ENCODE measurements around the gene AP1B1. TPM values are rescaled to one million over a fixed set of nuclear protein-coding genes. Genes with fewer than 3 reads are reported as not detected.
A peak's percentile ranks its signal among the peaks of the same experiment; 100 is the strongest.
"Not testable (repeated sequence)": the region's sequence is repeated elsewhere in the genome, so short reads cannot be mapped to it uniquely, and the experiment has no call there.

The AP1B1 gene
- total RNA-seq, 6 experiments from 2014 or later, result 89.1 to 101 (median 89.9) TPM

DNA sequence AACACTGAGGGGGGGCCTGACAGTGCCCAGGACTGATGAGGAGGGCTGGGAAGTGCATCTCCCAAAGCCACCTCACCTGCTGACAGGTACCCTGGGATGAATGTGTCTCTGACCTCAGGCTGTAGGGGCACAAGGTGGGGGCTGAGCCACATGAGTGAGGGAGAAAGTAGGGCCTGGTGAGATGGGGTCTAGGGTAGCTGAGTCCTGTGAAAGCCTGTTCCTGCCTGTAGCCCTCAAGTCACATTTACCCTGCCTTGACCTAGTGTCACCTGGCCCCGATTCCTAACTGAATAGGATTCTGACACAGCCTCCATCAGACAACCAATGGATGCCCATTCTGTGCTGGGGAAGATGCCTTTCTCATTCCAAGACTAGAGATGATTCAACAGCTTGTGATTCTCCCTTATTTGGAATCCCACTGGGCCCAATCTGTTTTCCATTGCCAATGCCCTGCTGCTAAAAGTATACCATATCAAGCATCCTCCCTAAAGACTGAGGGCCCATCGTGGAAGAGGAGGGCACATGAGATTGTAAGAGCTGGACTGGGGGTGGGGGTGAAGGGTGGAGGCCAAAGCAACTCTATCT is 38.9 kb upstream of the AP1B1 start:
- H3K4me1 Mint-ChIP-seq (ENCODE audit: low read depth), result peaks cover 4% of the 10 kb centered on the region; the same call in 1 of the 2 replicates
- no peak overlapping the region for H3K27ac Mint-ChIP-seq
- peaks cover 35% of the 10 kb centered on the region for H3K27me3 Mint-ChIP-seq (ENCODE audit: insufficient read depth)
- H3K9me3 Mint-ChIP-seq, result no peaks in the 10 kb centered on the region
- no peaks in the 10 kb centered on the region for H3K36me3 Mint-ChIP-seq (ENCODE audit: low read depth)
- TF ChIP-seq CTCF (IDR thresholded peaks at IDR 0.05), result no peak; the same call in 1 of the 2 replicates
- H3K4me3 Mint-ChIP-seq, result no peak overlapping the region
- DNase-seq, result no peak

- Mint-ChIP-seq H3K9me3 (no peaks in the 10 kb centered on the region), H3K4me3 (no peak overlapping the region), H3K36me3 (ENCODE audit: low read depth) (no peaks in the 10 kb centered on the region), H3K27ac (no peak overlapping the region), H3K4me1 (ENCODE audit: low read depth) (peaks cover 4% of the 10 kb centered on the region; the same call in 1 of the 2 replicates), H3K27me3 (ENCODE audit: insufficient read depth) (peaks cover 32% of the 10 kb centered on the region)
- no peak for DNase-seq
- TF ChIP-seq CTCF (IDR thresholded peaks at IDR 0.05), result no peak
Observed at GRCh38 chr22:29426476-29426875, 38.1 kb upstream of the AP1B1 start.

DNA sequence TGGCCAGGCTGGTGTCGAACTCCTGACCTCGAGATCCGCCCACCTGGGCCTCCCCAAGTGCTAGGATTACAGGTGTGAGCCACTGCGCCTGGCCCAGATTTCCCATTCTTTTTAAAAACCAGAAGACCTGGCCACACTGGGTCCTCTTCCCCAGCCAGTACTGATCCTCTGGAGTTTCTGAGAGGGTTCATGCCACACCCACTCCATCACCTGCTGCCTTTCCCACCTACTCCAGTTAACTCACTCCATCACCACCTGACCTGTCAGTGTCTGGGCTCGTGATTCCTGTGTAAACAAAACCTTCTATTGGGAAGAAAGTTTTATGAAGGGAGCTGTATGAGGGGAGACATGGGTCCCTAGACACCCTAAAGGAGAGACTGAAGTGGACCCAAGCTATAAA is 30.3 kb upstream of the AP1B1 start:
- not testable (repeated sequence) for DNase-seq; H3K4me3 Mint-ChIP-seq; H3K9me3 Mint-ChIP-seq; H3K36me3 Mint-ChIP-seq (ENCODE audit: low read depth); H3K27ac Mint-ChIP-seq
- Mint-ChIP-seq H3K4me1 (ENCODE audit: low read depth) (peaks cover 11% of the 10 kb centered on the region), H3K27me3 (ENCODE audit: insufficient read depth) (peaks cover 31% of the 10 kb centered on the region)

DNA sequence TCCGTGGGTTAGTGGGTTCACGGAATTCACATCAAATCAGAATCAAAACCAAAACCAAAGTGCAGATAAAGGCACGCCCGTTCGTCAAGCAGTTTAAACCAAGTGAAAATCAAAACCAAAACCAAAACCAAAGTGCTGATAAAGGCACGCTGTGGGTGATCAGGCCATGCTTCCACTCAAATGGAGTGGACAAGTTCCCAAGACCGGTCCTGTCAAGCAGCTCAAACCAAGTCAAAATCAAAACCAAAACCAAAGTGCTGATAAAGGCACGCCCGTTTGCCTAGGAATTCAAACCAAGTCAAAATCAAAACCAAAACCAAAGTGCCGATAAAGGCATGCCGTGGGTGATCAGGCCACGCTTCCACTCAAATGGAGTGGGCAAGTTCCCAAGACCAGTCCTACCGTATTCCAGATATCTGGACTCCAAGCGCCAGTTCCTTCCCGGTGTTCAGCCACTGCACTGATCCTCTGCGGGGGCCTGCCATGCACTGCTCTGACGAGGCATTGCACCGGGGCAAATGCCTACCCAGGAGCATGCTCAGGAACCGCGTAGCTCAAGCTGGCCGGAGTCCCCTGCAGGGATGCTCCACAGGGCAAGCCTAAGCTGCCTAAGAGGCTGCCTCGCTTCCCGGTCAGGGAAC is 26.7 kb upstream of the AP1B1 start:
- peaks cover 11% of the 10 kb centered on the region for H3K4me1 Mint-ChIP-seq (ENCODE audit: low read depth)
- H3K9me3 Mint-ChIP-seq; DNase-seq; H3K27ac Mint-ChIP-seq; H3K36me3 Mint-ChIP-seq (ENCODE audit: low read depth): not testable (repeated sequence)
- H3K27me3 Mint-ChIP-seq (ENCODE audit: insufficient read depth), result peaks cover 24% of the 10 kb centered on the region
- peak overlapping the region; percentile 81 for H3K4me3 Mint-ChIP-seq

DNA sequence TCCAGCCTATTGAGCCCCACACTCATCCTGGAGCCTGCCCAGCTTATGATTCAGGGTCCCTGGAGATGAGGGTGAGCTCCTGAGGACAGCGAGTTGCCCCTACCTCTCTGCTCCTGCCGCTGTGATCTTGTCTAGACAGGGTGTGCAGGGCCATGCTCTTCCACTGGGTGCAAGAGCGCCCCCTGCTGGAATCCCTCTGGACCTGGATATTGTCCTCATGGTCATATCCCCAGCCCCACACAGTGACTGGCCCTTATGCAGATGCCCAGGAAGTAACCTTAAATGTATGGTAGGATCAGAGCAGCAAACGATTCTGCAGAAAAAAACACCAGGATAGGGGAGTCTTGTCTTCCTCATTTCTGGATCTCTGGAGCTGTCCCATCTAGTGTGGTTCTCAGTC is 24.4 kb upstream of the AP1B1 start:
- DNase-seq; H3K36me3 Mint-ChIP-seq (ENCODE audit: low read depth); H3K27ac Mint-ChIP-seq; H3K9me3 Mint-ChIP-seq; H3K4me3 Mint-ChIP-seq: not testable (repeated sequence)
- Mint-ChIP-seq H3K27me3 (ENCODE audit: insufficient read depth) (peaks cover 20% of the 10 kb centered on the region), H3K4me1 (ENCODE audit: low read depth) (peaks cover 11% of the 10 kb centered on the region)
- TF ChIP-seq CTCF (IDR thresholded peaks at IDR 0.05), result peak; percentile 76

DNA sequence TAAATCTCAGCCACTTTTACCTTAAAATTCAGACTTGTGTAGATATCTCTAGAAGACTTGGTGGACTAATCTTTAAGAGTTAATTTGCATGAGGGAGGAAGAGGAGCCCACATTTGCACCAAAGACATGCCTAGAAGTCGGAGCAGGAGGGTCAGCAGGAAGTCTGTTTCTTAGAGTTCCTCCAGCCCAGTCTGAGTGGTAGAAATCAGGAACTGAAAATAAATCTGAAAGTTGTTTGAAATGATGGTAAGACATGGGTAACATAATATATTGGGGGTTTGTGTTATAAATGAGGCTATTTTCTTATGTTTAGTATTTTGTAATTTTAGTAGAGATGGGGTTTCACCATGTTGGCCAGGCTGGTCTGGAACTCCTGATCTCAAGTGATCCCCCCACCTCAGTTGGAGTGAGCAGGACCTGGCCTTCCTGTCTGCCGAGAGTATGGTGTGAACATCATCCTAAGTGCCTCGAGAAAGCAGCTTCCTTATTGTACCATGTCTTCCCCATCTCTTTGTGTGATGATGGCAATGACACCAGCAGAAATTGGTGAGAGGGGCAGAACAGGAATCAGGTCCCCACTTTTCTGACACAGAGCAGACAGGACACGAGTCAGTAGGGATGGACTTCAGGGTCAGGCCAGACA is 23.3 kb upstream of the AP1B1 start:
- H3K27me3 Mint-ChIP-seq (ENCODE audit: insufficient read depth), result peaks cover 17% of the 10 kb centered on the region; the same call in 1 of the 2 replicates

DNA sequence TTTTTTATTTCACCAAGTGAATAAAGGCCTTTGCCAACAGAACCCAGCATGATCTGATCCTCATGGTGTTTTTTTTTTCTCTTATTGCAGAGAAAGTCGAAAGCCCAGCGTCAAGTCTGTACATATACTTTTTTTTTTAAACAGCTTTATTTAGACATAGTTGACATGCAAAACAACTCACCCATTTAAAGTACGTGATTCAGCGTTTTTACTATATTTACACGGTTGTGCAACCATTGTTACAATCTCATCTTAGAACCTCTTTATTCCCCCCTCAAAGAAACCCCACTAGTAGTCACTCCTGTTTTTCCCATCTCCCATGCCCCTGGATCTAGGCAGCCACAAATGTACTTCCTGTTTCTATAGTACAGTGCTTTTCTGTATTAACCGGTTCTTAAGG is 20.6 kb upstream of the AP1B1 start:
- no peaks in the 10 kb centered on the region for H3K4me1 Mint-ChIP-seq (ENCODE audit: low read depth)
- H3K36me3 Mint-ChIP-seq (ENCODE audit: low read depth), result no peaks in the 10 kb centered on the region
- no peak overlapping the region for H3K4me3 Mint-ChIP-seq
- DNase-seq, result no peak
- H3K27ac Mint-ChIP-seq, result no peak overlapping the region
- TF ChIP-seq CTCF (IDR thresholded peaks at IDR 0.05), result no peak
- H3K9me3 Mint-ChIP-seq, result no peaks in the 10 kb centered on the region
- peaks cover 10% of the 10 kb centered on the region; the same call in 1 of the 2 replicates for H3K27me3 Mint-ChIP-seq (ENCODE audit: insufficient read depth)

More for the DNA sequence above, 23.3 kb upstream of the AP1B1 start:
- not testable (repeated sequence) for H3K36me3 Mint-ChIP-seq (ENCODE audit: low read depth); DNase-seq; H3K9me3 Mint-ChIP-seq; H3K4me3 Mint-ChIP-seq; H3K27ac Mint-ChIP-seq
- peaks cover 11% of the 10 kb centered on the region for H3K4me1 Mint-ChIP-seq (ENCODE audit: low read depth)

DNA sequence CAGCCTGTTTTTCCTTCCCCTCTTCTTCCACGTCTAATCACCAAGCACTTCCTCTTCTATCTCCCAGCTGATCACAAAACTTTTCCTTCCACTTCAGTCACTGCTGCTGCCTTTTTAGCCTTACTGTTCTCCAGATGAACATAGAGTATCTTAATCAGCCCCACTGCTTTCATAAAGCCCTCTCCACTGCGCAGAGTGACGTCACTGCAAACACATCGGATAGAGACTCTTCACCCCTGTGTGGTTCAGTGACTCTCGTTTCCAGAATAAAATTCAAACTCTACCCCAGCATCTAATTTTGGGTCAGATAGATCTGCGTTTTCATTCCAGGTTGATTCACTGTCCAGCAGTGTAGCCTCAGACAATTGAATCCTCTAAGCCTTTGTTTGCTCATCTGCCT is 13.2 kb upstream of the AP1B1 start:
- not testable (repeated sequence) for H3K4me1 Mint-ChIP-seq (ENCODE audit: low read depth); H3K4me3 Mint-ChIP-seq; DNase-seq; H3K9me3 Mint-ChIP-seq; H3K36me3 Mint-ChIP-seq (ENCODE audit: low read depth); H3K27ac Mint-ChIP-seq
- H3K27me3 Mint-ChIP-seq (ENCODE audit: insufficient read depth), result peaks cover 17% of the 10 kb centered on the region
